D721Med (cell line): ENCODE results near the gene ATG3.

Experiments used
- DNase-seq: peaks from one replicate; pipeline ENCODE4 v3.0.0; 2011; ENCODE audit warnings: low spot score; ENCODE audit not compliant: insufficient read length
- FAIRE-seq: peaks from 2 replicates; lab custom pipeline; 2011; peaks lifted over from hg19 to GRCh38; lab: Jason Lieb, UNC
- CTCF ChIP-seq: IDR thresholded peaks from 2 replicates; pipeline ENCODE4 v1.5.1; 2012; ENCODE audit warnings: mild to moderate bottlenecking, control low read depth; ENCODE audit not compliant: insufficient read depth; ENCODE audit errors: missing control alignments

Gene ATG3

GRCh38 chr3:112514527-112515128, 47.1 kb downstream of the ATG3 start:
- DNase-seq (no peak), FAIRE-seq (no peak)
- TF ChIP-seq CTCF = no peak

- no peak for DNase-seq
- FAIRE-seq = no peak
- TF ChIP-seq CTCF = no peak
These were observed 49.4 kb downstream of the ATG3 start for GRCh38 chr3:112512320-112512719.

GRCh38 chr3:112508860-112509259, 52.9 kb downstream of the ATG3 start:
- no peak for TF ChIP-seq CTCF
- DNase-seq = no peak
- no peak for FAIRE-seq

GRCh38 chr3:112508261-112508660, 53.5 kb downstream of the ATG3 start:
- TF ChIP-seq CTCF = no peak
- FAIRE-seq (no peak), DNase-seq (no peak)

- no peak for FAIRE-seq
- no peak for TF ChIP-seq CTCF
These were observed 55.9 kb downstream of the ATG3 start for GRCh38 chr3:112505907-112506306.

GRCh38 chr3:112504123-112504522, 57.6 kb downstream of the ATG3 start:
- DNase-seq (no peak), FAIRE-seq (no peak)
- TF ChIP-seq CTCF = no peak

More at GRCh38 chr3:112505907-112506306, 55.9 kb downstream of the ATG3 start:
- DNase-seq = no peak

GRCh38 chr3:112503304-112503972, 58.3 kb downstream of the ATG3 start:
- FAIRE-seq (no peak), DNase-seq (no peak)
- no peak for TF ChIP-seq CTCF
